Measurements from ENCODE around the gene BIRC6. TPM values are rescaled to one million over a fixed set of nuclear protein-coding genes. Genes with fewer than 3 reads are reported as not detected.
A peak's percentile ranks its signal among the peaks of the same experiment; 100 is the strongest.
"Not testable (repeated sequence)": the region's sequence is repeated elsewhere in the genome, so short reads cannot be mapped to it uniquely, and the experiment has no call there.

The BIRC6 gene
- polyA plus RNA-seq, 2 of the 4 experiments (the other 2 are of a cell fraction): 21.0 to 111 TPM

- no peak overlapping the region for H3K4me2 ChIP-seq
- no peak for DNase-seq (ENCODE audit: low read depth in 1 of 2, low spot score in 1 of 2)
- TF ChIP-seq PHF8 (IDR thresholded peaks at IDR 0.05; ENCODE audit: borderline replicate concordance, low read depth) (no peak), E2F6 (IDR thresholded peaks at IDR 0.05; ENCODE audit: borderline replicate concordance, low read depth) (no peak), CHD4 (IDR thresholded peaks at IDR 0.05; ENCODE audit: borderline replicate concordance) (no peak), MAX (IDR thresholded peaks at IDR 0.05) (no peak), HDAC2 (IDR thresholded peaks at IDR 0.05) (no peak), MAFK (IDR thresholded peaks at IDR 0.05; ENCODE audit: partially characterized antibody) (peak; percentile 44)
- CTCF ChIA-PET: no interaction called here
- H3K27ac ChIP-seq: no peak overlapping the region
- WGBS (ENCODE audit: missing lambda C conversion rate): 90% methylated on average over 1 of the region's 1 CpG
- H3K9me3 ChIP-seq: no peaks in the 10 kb centered on the region; the same call in 2 of the 3 replicates
- FAIRE-seq: no peak
- H3K4me1 ChIP-seq: no peaks in the 10 kb centered on the region
- no peak overlapping the region for H3K4me3 ChIP-seq
- no peak for ATAC-seq
- POLR2A ChIA-PET: no interaction called here
Measured at GRCh38 chr2:32457814-32458213, 101.0 kb downstream of the BIRC6 start.

GRCh38 chr2:32460861-32461260 lies 104.0 kb downstream of the BIRC6 start:
- WGBS (ENCODE audit: missing lambda C conversion rate): 93% methylated on average over 2 of the region's 2 CpGs
- not testable (repeated sequence) for FAIRE-seq
- CTCF ChIA-PET: interaction anchor here (0.6 to 1.3 kb wide), 3 partner anchors 8 to 74 kb away, joined by 3 to 4 read pairs (median 3); no protein-coding TSS in a partner anchor

GRCh38 chr2:32463110-32463509 lies 106.3 kb downstream of the BIRC6 start:
- Histone ChIP-seq H3K4me2 (no peak overlapping the region), H3K4me3 (no peak overlapping the region), H3K9me3 (no peaks in the 10 kb centered on the region; the same call in 2 of the 3 replicates), H3K27ac (no peak overlapping the region), H3K4me1 (no peaks in the 10 kb centered on the region)
- WGBS (ENCODE audit: missing lambda C conversion rate): 89% methylated on average over 4 of the region's 4 CpGs
- no peak for TF ChIP-seq CTCF (IDR thresholded peaks at IDR 0.05)
- TF ChIP-seq ATOH8 (CRISPR knock-in tag; IDR thresholded peaks at IDR 0.05; ENCODE audit: low read depth): no peak
- no peak for TF ChIP-seq MAFK (IDR thresholded peaks at IDR 0.05; ENCODE audit: partially characterized antibody)
- no peak for TF ChIP-seq HOXA7 (CRISPR knock-in tag; IDR thresholded peaks at IDR 0.05)
- TF ChIP-seq USF2 (IDR thresholded peaks at IDR 0.05): no peak
- no peak for TF ChIP-seq SMC3 (IDR thresholded peaks at IDR 0.05)
- TF ChIP-seq ZFP36 (IDR thresholded peaks at IDR 0.05; ENCODE audit: borderline replicate concordance, partially characterized antibody): no peak
- TF ChIP-seq EHMT2 (IDR thresholded peaks at IDR 0.05; ENCODE audit: low read depth): no peak
- TF ChIP-seq KDM5A (IDR thresholded peaks at IDR 0.05): no peak
- no peak for TF ChIP-seq ZSCAN20 (CRISPR knock-in tag; IDR thresholded peaks at IDR 0.05)
- TF ChIP-seq CEBPB (IDR thresholded peaks at IDR 0.05): no peak
- TF ChIP-seq TP53 (CRISPR knock-in tag; IDR thresholded peaks at IDR 0.05): no peak
- TF ChIP-seq POLR2A (IDR thresholded peaks at IDR 0.05; ENCODE audit: low read length): no peak
- no peak for TF ChIP-seq ELK1 (IDR thresholded peaks at IDR 0.05; ENCODE audit: low read depth, low read length)
- DNase-seq (ENCODE audit: low read depth in 1 of 2, low spot score in 1 of 2) (no peak), ATAC-seq (no peak), FAIRE-seq (no peak)
- POLR2A ChIA-PET: no interaction called here
- CTCF ChIA-PET: no interaction called here

More at GRCh38 chr2:32460861-32461260, 104.0 kb downstream of the BIRC6 start:
- H3K4me3 ChIP-seq; H3K4me2 ChIP-seq; H3K9me3 ChIP-seq; DNase-seq (ENCODE audit: low read depth in 1 of 2, low spot score in 1 of 2); H3K27ac ChIP-seq; ATAC-seq; H3K4me1 ChIP-seq: not testable (repeated sequence)
- POLR2A ChIA-PET: interaction anchor here (0.7 kb wide), 1 partner anchor 797 kb away, joined by 4 read pairs; no protein-coding TSS in a partner anchor
